NB4 (cell line): ENCODE data around the gene GPR132.

Source experiments
- POLR2A ChIP-seq: IDR thresholded peaks from 2 replicates; pipeline ENCODE4 v1.6.1; 2011; ENCODE audit warnings: mild to moderate bottlenecking; ENCODE audit not compliant: insufficient read length; ENCODE audit errors: extremely low read depth
- TF ChIP-seq, protein P1 (sequence below): IDR thresholded peaks from 2 replicates; pipeline ENCODE4 v1.6.1; 2011; ENCODE audit warnings: low read depth, low read length
- TF ChIP-seq, protein P2 (sequence below): IDR thresholded peaks from one replicate; pipeline ENCODE4 v1.5.1; 2012; ENCODE audit warnings: low read depth, low read length

DNA sequence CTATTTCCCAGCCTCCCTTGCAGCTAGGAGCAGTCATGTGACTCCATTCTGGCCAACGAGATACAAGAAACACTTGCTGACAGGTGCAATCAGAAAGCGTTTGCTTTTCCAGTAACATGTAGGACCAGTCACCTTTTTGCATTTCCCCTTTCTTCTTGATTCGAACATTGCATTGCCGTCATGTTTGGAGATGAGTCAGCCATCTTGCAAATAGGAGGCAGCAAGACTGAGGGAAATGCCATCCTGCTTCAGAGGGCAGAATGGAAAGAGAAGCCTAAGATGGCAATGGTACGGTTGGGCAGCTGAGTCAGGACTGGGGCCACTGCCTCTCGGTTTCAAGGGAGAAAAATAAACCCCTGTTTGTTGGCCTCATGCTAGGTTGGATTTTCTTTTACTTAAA, 34.5 kb upstream of the GPR132 start:
- TF ChIP-seq, protein P1, sequence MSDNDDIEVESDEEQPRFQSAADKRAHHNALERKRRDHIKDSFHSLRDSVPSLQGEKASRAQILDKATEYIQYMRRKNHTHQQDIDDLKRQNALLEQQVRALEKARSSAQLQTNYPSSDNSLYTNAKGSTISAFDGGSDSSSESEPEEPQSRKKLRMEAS = no peak
- TF ChIP-seq, protein P2, sequence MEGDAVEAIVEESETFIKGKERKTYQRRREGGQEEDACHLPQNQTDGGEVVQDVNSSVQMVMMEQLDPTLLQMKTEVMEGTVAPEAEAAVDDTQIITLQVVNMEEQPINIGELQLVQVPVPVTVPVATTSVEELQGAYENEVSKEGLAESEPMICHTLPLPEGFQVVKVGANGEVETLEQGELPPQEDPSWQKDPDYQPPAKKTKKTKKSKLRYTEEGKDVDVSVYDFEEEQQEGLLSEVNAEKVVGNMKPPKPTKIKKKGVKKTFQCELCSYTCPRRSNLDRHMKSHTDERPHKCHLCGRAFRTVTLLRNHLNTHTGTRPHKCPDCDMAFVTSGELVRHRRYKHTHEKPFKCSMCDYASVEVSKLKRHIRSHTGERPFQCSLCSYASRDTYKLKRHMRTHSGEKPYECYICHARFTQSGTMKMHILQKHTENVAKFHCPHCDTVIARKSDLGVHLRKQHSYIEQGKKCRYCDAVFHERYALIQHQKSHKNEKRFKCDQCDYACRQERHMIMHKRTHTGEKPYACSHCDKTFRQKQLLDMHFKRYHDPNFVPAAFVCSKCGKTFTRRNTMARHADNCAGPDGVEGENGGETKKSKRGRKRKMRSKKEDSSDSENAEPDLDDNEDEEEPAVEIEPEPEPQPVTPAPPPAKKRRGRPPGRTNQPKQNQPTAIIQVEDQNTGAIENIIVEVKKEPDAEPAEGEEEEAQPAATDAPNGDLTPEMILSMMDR = no peak
- TF ChIP-seq POLR2A = no peak
